B cell (primary cell): ENCODE data around the gene CCDC126.

Experiments
- EZH2 ChIP-seq: IDR thresholded peaks from 2 replicates; pipeline ENCODE4 v1.6.1; 2012; ENCODE audit warnings: borderline replicate concordance, low read depth, mild to moderate bottlenecking, moderate library complexity, low read length; ENCODE audit not compliant: insufficient read depth, poor library complexity, severe bottlenecking
- TF ChIP-seq, protein P1 (sequence below): fragments of 200-600 bp; IDR thresholded peaks from one replicate; pipeline ENCODE4 v1.8.0; 2022; ENCODE audit warnings: antibody characterized with exemption, mild to moderate bottlenecking

DNA sequence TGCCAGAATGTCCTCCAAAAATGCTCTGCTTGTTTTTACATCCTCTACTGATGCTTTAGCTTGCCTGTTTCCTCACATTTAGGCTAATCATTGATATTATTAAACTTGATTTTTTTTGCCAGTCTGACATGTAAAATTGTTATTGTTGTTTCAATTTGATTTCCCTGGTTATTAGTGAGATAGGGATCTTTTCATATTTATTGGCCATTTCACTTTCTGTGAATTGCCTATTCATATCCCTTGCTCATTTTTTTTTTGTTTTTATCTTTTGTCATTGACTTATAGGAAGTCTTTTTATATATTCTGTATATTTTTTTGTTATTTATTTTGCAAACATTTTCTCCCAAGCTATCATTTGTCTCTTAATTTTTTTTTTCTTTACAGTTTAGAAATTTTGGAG is 96.0 kb downstream of the CCDC126 start:
- TF ChIP-seq, protein P1, sequence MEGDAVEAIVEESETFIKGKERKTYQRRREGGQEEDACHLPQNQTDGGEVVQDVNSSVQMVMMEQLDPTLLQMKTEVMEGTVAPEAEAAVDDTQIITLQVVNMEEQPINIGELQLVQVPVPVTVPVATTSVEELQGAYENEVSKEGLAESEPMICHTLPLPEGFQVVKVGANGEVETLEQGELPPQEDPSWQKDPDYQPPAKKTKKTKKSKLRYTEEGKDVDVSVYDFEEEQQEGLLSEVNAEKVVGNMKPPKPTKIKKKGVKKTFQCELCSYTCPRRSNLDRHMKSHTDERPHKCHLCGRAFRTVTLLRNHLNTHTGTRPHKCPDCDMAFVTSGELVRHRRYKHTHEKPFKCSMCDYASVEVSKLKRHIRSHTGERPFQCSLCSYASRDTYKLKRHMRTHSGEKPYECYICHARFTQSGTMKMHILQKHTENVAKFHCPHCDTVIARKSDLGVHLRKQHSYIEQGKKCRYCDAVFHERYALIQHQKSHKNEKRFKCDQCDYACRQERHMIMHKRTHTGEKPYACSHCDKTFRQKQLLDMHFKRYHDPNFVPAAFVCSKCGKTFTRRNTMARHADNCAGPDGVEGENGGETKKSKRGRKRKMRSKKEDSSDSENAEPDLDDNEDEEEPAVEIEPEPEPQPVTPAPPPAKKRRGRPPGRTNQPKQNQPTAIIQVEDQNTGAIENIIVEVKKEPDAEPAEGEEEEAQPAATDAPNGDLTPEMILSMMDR, result no peak
- no peak for TF ChIP-seq EZH2
